PC-3 (cell line): ENCODE measurements around the gene CFAP58. TPM values are rescaled to one million over a fixed set of nuclear protein-coding genes. Genes with fewer than 3 reads are reported as not detected.

Source experiments
- ATAC-seq: fragments of 200-7000 bp; cut with Tn5 transposase; 2 replicates; pipeline ENCODE4 v1.9.1; 2020; ENCODE audit warnings: mild to moderate bottlenecking, moderate library complexity
- BruUV-seq: library from RNA; stranded (reverse); fragments of 400-500 nt; replicated peaks from 2 replicates; lab custom pipeline; 2021; lab: Mats Ljungman, UMichigan
- CTCF ChIA-PET: fragments of 300-600 bp; sonication (Branson Sonifier 250); formaldehyde crosslinking; loops from one replicate; lab custom pipeline; 2022; ENCODE audit warnings: antibody characterized with exemption; lab: Charles Lee
- POLR2A ChIA-PET: fragments of 300-600 bp; sonication (Branson Sonifier 250); formaldehyde crosslinking; loops from one replicate; lab custom pipeline; 2022; ENCODE audit warnings: antibody characterized with exemption; ENCODE audit not compliant: unreplicated experiment; lab: Charles Lee
- DNase-seq: peaks from one replicate; pipeline ENCODE4 v3.0.0-alpha.2; 2015
- H2AFZ ChIP-seq: fragments of 300-600 bp; sonication (generic); 2 replicates; pipeline ENCODE4 v1.6.0; 2016; ENCODE audit warnings: antibody characterized with exemption, low read length
- H3F3A ChIP-seq: fragments of 300-600 bp; sonication (generic); one replicate; pipeline ENCODE4 v1.6.0; 2017; ENCODE audit warnings: antibody characterized with exemption, low read length, control low read depth, mild to moderate bottlenecking; ENCODE audit not compliant: unreplicated experiment
- H3K27ac ChIP-seq: fragments of 300-600 bp; sonication (generic); 2 replicates; pipeline ENCODE4 v1.5.1; 2016; ENCODE audit warnings: mild to moderate bottlenecking, low read length
- H3K27me3 ChIP-seq: fragments of 300-600 bp; sonication (generic); 2 replicates; pipeline ENCODE4 v1.6.1; 2016; ENCODE audit warnings: low read length, mixed read lengths
- H3K36me3 ChIP-seq: fragments of 300-600 bp; sonication (generic); 2 replicates; pipeline ENCODE4 v1.6.1; 2016; ENCODE audit warnings: low read depth, mixed run types, low read length, mixed read lengths
- H3K4me1 ChIP-seq: fragments of 300-600 bp; sonication (generic); 2 replicates; pipeline ENCODE4 v1.5.1; 2016; ENCODE audit warnings: low read length; ENCODE audit not compliant: insufficient read depth
- H3K4me2 ChIP-seq: fragments of 300-600 bp; sonication (generic); 2 replicates; pipeline ENCODE4 v1.6.0; 2016; ENCODE audit warnings: low read length
- H3K4me3 ChIP-seq: fragments of 300-600 bp; sonication (generic); 2 replicates; pipeline ENCODE4 v1.5.1; 2016; ENCODE audit warnings: mild to moderate bottlenecking, low read length, mixed read lengths
- H3K79me2 ChIP-seq: fragments of 300-600 bp; sonication (generic); 2 replicates; pipeline ENCODE4 v1.6.1; 2017; ENCODE audit warnings: low read length, mixed read lengths
- H3K9ac ChIP-seq: fragments of 300-600 bp; sonication (generic); 2 replicates; pipeline ENCODE4 v1.6.0; 2016; ENCODE audit warnings: mild to moderate bottlenecking, low read length
- H3K9me2 ChIP-seq: fragments of 300-600 bp; sonication (generic); replicated peaks from 2 replicates; pipeline ENCODE4 v1.6.1; 2016; ENCODE audit warnings: mixed run types, low read length, mixed read lengths
- H3K9me3 ChIP-seq: fragments of 300-600 bp; sonication (generic); 2 replicates; pipeline ENCODE4 v1.6.1; 2016; ENCODE audit warnings: low read length, mixed read lengths
- H4K20me1 ChIP-seq: fragments of 300-600 bp; sonication (generic); 2 replicates; pipeline ENCODE4 v1.6.1; 2016; ENCODE audit warnings: low read length, mixed read lengths
- EZH2 ChIP-seq: fragments of 300-600 bp; sonication (generic); IDR thresholded peaks from one replicate; pipeline ENCODE4 v1.6.1; 2017; ENCODE audit warnings: antibody characterized with exemption, mild to moderate bottlenecking, low read length; ENCODE audit not compliant: unreplicated experiment
- EZH2phosphoT487 ChIP-seq: fragments of 300-600 bp; sonication (generic); IDR thresholded peaks from 2 replicates; pipeline ENCODE4 v1.6.1; 2018; ENCODE audit warnings: mild to moderate bottlenecking, antibody characterized with exemption, low read length, borderline replicate concordance
- intact Hi-C: fragments of 100-400 bp; cut with micrococcal nuclease; formaldehyde crosslinking; loops from 2 replicates; pipeline ENCODE4 v1.9.0; 2023
- total RNA-seq: library from RNA; depleted of rRNA; stranded (reverse); fragments of >200 nt; gene quantifications from 2 replicates; pipeline ENCODE4 v1.2.3, GENCODE V29; 2014
- TF ChIP-seq, protein P1 (sequence below): fragments of 300-600 bp; sonication (generic); conservative IDR thresholded peaks from 2 replicates; pipeline ENCODE4 v1.5.1; 2017; ENCODE audit warnings: antibody characterized with exemption, low read depth, mild to moderate bottlenecking, low read length

CFAP58 gene
- total RNA-seq, 1 experiment from 2014 or later, result 0.26 TPM

DNA sequence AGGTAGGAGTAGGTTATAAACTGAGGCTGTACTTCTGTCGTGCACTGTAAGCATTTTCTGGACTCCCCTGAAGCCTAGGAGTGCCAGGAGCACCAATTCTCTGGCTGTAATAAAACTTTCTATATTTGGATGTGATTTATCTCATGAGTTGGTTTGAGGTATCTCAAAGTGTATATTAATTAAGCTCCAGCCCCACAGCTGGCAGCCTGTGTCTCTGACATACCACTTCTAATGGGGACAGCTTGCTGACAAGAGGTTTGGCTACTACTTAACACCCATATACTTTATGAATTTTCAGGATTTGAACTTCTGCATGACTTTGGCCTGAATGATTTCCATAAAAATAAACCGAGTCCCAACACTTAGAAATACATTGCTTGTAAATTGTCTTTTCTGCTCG is 35.2 kb downstream of the CFAP58 start:
- BruUV-seq, result no TSS peak
- TF ChIP-seq EZH2phosphoT487, result no peak
- H3F3A ChIP-seq, result no peaks in the 10 kb centered on the region
- no peak overlapping the region for H3K9ac ChIP-seq
- H3K36me3 ChIP-seq, result no peaks in the 10 kb centered on the region
- H3K4me2 ChIP-seq, result no peak overlapping the region
- H3K4me3 ChIP-seq, result no peak overlapping the region
- H3K9me3 ChIP-seq, result no peaks in the 10 kb centered on the region
- H3K27me3 ChIP-seq, result peaks cover 41% of the 10 kb centered on the region
- intact Hi-C loops, result no loop called here
- no peak overlapping the region for H2AFZ ChIP-seq
- no peaks in the 10 kb centered on the region for H3K9me2 ChIP-seq
- no peak overlapping the region for H3K27ac ChIP-seq
- DNase-seq (no peak), ATAC-seq (no peak)
- no peaks in the 10 kb centered on the region for H3K79me2 ChIP-seq
- ChIA-PET CTCF (no interaction called here), POLR2A (no interaction called here)
- H4K20me1 ChIP-seq, result no peaks in the 10 kb centered on the region
- H3K4me1 ChIP-seq, result peaks cover 6% of the 10 kb centered on the region; the same call in 1 of the 2 replicates

DNA sequence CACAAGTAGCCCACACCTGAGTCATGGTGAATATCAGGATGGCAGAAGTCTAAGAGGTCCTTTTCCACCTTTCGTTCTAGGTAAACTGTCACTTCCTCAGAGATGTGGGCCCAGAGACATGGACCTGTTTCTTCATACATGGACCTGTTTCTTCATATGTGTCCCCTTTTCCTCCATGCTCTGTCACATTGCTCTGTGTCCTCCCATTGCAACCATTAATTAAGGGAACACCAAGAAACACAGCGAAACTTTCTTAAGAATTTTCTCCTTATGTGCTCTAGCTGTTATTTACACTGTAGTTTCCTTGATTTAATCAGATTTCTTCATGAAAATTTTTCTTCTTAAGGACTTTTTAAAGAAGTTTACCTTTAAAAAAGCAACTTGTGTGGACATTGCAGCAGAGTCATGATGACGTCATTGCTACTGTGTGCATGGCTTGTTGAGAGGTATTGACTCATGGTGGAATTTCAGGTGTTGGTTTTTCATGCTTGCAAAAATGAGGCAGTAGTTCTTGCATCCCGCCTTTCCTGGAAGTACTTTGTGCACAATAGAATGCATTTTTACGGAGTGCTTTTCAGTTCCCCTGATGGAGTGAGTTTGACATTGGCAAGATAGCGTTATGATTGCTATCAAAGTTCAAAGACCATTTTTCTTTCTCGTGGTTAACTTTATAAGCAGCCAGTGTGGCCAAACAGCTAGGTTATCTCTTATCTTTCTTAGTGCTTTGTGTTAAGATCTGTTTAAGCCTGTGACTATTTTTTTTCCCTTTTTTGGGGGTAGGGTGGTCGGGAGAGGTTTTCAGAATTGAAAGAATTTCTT is 37.7 kb downstream of the CFAP58 start:
- H3K27ac ChIP-seq, result no peak overlapping the region
- intact Hi-C loops, result no loop called here
- peaks cover 36% of the 10 kb centered on the region for H3K27me3 ChIP-seq

DNA sequence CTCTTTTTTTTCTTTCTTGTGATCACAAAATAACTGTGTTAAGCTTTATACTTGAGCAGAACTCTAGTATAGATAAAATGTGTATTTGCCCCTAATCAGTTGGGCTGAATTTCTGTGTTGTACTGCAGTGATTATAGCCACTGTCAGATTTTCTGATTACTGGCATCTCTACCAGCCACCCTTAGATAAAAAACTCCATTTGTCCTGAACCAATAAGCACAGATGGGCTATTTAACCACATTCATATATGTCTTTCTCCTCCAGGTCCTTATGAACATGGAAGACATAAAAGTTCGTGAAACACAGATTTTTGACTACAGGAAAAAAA is 38.3 kb downstream of the CFAP58 start:
- no TSS peak for BruUV-seq

More for the DNA sequence above, 37.7 kb downstream of the CFAP58 start:
- Histone ChIP-seq H3F3A (no peaks in the 10 kb centered on the region), H4K20me1 (no peaks in the 10 kb centered on the region), H3K9me3 (no peaks in the 10 kb centered on the region), H3K9me2 (no peaks in the 10 kb centered on the region), H3K4me2 (no peak overlapping the region), H3K36me3 (no peaks in the 10 kb centered on the region), H3K4me1 (peaks cover 6% of the 10 kb centered on the region; the same call in 1 of the 2 replicates), H3K4me3 (no peak overlapping the region), H2AFZ (no peak overlapping the region), H3K79me2 (no peaks in the 10 kb centered on the region), H3K9ac (no peak overlapping the region)
- ATAC-seq (no peak), DNase-seq (peak; percentile 46)
- TF ChIP-seq, protein P1, sequence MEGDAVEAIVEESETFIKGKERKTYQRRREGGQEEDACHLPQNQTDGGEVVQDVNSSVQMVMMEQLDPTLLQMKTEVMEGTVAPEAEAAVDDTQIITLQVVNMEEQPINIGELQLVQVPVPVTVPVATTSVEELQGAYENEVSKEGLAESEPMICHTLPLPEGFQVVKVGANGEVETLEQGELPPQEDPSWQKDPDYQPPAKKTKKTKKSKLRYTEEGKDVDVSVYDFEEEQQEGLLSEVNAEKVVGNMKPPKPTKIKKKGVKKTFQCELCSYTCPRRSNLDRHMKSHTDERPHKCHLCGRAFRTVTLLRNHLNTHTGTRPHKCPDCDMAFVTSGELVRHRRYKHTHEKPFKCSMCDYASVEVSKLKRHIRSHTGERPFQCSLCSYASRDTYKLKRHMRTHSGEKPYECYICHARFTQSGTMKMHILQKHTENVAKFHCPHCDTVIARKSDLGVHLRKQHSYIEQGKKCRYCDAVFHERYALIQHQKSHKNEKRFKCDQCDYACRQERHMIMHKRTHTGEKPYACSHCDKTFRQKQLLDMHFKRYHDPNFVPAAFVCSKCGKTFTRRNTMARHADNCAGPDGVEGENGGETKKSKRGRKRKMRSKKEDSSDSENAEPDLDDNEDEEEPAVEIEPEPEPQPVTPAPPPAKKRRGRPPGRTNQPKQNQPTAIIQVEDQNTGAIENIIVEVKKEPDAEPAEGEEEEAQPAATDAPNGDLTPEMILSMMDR, result no peak
- no peak for TF ChIP-seq EZH2
- no peak for TF ChIP-seq EZH2phosphoT487
- POLR2A ChIA-PET, result no interaction called here
- BruUV-seq, result no TSS peak
- CTCF ChIA-PET, result interaction anchor here (0.6 kb wide), 1 partner anchor 881 kb away, joined by 5 read pairs; no protein-coding TSS in a partner anchor

More for the DNA sequence above, 38.3 kb downstream of the CFAP58 start:
- Histone ChIP-seq H3F3A (no peaks in the 10 kb centered on the region), H4K20me1 (no peaks in the 10 kb centered on the region), H3K27me3 (peaks cover 38% of the 10 kb centered on the region), H2AFZ (no peak overlapping the region), H3K9me2 (no peaks in the 10 kb centered on the region), H3K27ac (no peak overlapping the region), H3K9me3 (no peaks in the 10 kb centered on the region), H3K4me3 (no peak overlapping the region), H3K4me2 (no peak overlapping the region), H3K36me3 (no peaks in the 10 kb centered on the region), H3K4me1 (peaks cover 6% of the 10 kb centered on the region; the same call in 1 of the 2 replicates), H3K9ac (no peak overlapping the region), H3K79me2 (no peaks in the 10 kb centered on the region)
- TF ChIP-seq, protein P1, result no peak
- TF ChIP-seq EZH2phosphoT487, result no peak
- no peak for TF ChIP-seq EZH2
- no peak for DNase-seq
- ChIA-PET CTCF (no interaction called here), POLR2A (no interaction called here)
- intact Hi-C loops, result no loop called here
- no peak for ATAC-seq
